Measurements from ENCODE around the gene AGK.
"Not testable (repeated sequence)": the region's sequence is repeated elsewhere in the genome, so short reads cannot be mapped to it uniquely, and the experiment has no call there.

Gene AGK

GRCh38 chr7:141557831-141558531, 6.8 kb downstream of the AGK start:
- DNase-seq = peak; percentile 38

- DNase-seq = peak; percentile 64
These were observed 7.5 kb downstream of the AGK start for GRCh38 chr7:141558544-141559183.

- no peak for DNase-seq
These were observed 8.8 kb downstream of the AGK start for GRCh38 chr7:141559961-141560360.

GRCh38 chr7:141562036-141562435, 10.8 kb downstream of the AGK start:
- DNase-seq = no peak

- DNase-seq = no peak
These were observed 11.3 kb downstream of the AGK start for GRCh38 chr7:141562543-141562942.

- DNase-seq = no peak
These were observed 11.8 kb downstream of the AGK start for GRCh38 chr7:141562972-141563371.

GRCh38 chr7:141563956-141564623, 12.9 kb downstream of the AGK start:
- no peak for DNase-seq

GRCh38 chr7:141567432-141567831, 16.2 kb downstream of the AGK start:
- DNase-seq = no peak

GRCh38 chr7:141568227-141568626, 17.0 kb downstream of the AGK start:
- no peak for DNase-seq

GRCh38 chr7:141571059-141571458, 19.8 kb downstream of the AGK start:
- no peak for DNase-seq

- no peak for DNase-seq
These were observed 21.0 kb downstream of the AGK start for GRCh38 chr7:141572175-141572574.

GRCh38 chr7:141573511-141573910, 22.3 kb downstream of the AGK start:
- DNase-seq = no peak

- DNase-seq = no peak
These were observed 24.0 kb downstream of the AGK start for GRCh38 chr7:141575164-141575563.

GRCh38 chr7:141575654-141576448, 24.6 kb downstream of the AGK start:
- DNase-seq = peak; percentile 8

- no peak for DNase-seq
These were observed 26.0 kb downstream of the AGK start for GRCh38 chr7:141577043-141577839.

GRCh38 chr7:141579953-141580352, 28.7 kb downstream of the AGK start:
- not testable (repeated sequence) for DNase-seq

- not testable (repeated sequence) for DNase-seq
These were observed 30.9 kb downstream of the AGK start for GRCh38 chr7:141582063-141582462.

GRCh38 chr7:141584935-141585334, 33.7 kb downstream of the AGK start:
- DNase-seq = no peak

- DNase-seq = peak; percentile 92
These were observed 34.6 kb downstream of the AGK start for GRCh38 chr7:141585592-141586510.

- DNase-seq = no peak
These were observed 35.7 kb downstream of the AGK start for GRCh38 chr7:141586878-141587277.

- no peak for DNase-seq
These were observed 36.1 kb downstream of the AGK start for GRCh38 chr7:141587304-141587703.

Data from fibroblast of skin of right quadriceps (primary cell).